Measurements from ENCODE around the gene STX17. TPM values are rescaled to one million over a fixed set of nuclear protein-coding genes. Genes with fewer than 3 reads are reported as not detected.

The STX17 gene
- total RNA-seq, 4 donors from 2014 or later = 24.3 to 43.1 (median 33.7) TPM

DNA sequence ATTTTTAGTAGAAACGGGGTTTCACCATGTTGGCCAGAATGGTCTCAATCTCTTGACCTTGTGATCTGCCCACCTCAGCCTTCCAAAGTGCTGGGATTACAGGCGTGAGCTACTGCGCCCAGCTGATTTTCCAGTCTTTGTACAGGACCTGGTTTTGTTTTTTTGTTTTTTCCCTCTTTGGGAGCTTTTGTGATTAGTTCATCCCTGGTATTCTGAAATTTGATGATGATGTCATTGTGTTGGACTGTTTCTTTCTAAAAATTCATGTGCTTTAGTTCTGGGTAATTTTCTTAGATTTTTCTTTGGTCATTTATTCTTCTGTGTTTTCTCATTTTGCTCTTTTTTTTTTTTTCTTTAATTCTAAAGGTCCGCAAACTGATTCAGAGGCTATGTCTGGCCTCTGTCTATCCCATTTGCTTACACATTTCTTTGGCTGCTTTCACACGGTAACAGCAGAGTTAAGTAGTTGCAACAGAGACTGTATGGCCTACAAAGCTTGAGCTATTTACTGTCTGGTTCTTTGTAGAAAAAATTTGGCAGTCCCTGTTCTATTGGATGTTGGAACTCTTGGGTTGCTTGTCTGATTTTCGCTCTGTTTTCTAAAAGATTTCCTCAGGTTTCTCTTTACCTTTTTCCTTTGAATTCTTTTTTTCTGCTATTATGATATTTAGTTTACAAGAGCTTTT lies 24.8 kb downstream of the STX17 start:
- no peaks in the 10 kb centered on the region for H3K27me3 ChIP-seq
- no peak overlapping the region for H3K4me3 ChIP-seq
- H3K36me3 ChIP-seq = peaks cover 0 to 36% (median 0%) of the 10 kb centered on the region in 3 donors
- H3K4me1 ChIP-seq = no peaks in the 10 kb centered on the region
- H3K27ac ChIP-seq = no peak overlapping the region
- TF ChIP-seq, protein P1, sequence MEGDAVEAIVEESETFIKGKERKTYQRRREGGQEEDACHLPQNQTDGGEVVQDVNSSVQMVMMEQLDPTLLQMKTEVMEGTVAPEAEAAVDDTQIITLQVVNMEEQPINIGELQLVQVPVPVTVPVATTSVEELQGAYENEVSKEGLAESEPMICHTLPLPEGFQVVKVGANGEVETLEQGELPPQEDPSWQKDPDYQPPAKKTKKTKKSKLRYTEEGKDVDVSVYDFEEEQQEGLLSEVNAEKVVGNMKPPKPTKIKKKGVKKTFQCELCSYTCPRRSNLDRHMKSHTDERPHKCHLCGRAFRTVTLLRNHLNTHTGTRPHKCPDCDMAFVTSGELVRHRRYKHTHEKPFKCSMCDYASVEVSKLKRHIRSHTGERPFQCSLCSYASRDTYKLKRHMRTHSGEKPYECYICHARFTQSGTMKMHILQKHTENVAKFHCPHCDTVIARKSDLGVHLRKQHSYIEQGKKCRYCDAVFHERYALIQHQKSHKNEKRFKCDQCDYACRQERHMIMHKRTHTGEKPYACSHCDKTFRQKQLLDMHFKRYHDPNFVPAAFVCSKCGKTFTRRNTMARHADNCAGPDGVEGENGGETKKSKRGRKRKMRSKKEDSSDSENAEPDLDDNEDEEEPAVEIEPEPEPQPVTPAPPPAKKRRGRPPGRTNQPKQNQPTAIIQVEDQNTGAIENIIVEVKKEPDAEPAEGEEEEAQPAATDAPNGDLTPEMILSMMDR (IDR thresholded peaks at IDR 0.05) = no peak
- TF ChIP-seq POLR2A (IDR thresholded peaks at IDR 0.05) = no peak
- TF ChIP-seq EP300 (IDR thresholded peaks at IDR 0.05) = no peak
- peaks cover 0 to 8% (median 2%) of the 10 kb centered on the region in 4 donors for H3K9me3 ChIP-seq
- WGBS, 2 donors = 92 to 93% methylated on average over 6 of the region's 6 CpGs
- no peak for DNase-seq (ENCODE audit: low spot score in 2 of 2)

DNA sequence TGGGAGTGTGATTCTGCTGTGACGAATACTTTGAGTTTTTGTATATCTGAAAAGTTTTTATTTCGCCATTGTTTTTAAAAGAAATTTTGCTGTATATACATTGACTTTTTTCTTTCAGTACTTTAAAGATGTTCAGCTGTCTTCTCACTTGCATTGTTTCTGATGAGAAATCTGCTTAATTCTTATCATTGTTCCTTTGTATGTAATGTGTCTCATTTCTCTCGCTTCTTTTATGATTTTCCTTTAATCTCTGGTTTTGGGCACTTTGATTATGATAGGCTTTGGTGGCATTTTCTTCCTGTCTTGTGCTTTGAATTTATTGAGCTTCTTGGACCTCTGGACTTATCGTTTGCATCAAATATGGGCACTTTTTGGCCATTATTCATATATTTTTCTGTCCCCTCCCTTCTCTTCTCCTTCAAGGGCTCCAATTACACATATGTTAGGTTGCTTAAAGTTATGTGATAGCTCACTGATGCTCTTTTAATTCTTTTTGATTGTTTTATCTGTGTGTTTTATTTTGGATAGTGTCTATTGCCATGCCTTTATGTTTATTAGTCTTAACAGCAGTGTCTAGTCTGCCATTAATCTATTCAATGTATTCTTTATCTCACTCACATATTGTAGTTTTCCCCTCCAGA lies 30.6 kb downstream of the STX17 start:
- Histone ChIP-seq H3K27me3 (no peaks in the 10 kb centered on the region), H3K4me3 (no peak overlapping the region), H3K4me1 (no peaks in the 10 kb centered on the region), H3K27ac (no peak overlapping the region), H3K36me3 (peaks cover 0 to 25% (median 0%) of the 10 kb centered on the region in 3 donors), H3K9me3 (peaks cover 0 to 15% (median 0%) of the 10 kb centered on the region in 4 donors)
- WGBS, 2 donors = 97% methylated on average over 4 of the region's 4 CpGs
- DNase-seq (ENCODE audit: low spot score in 2 of 2) = no peak
- TF ChIP-seq, protein P1 (IDR thresholded peaks at IDR 0.05) = no peak

DNA sequence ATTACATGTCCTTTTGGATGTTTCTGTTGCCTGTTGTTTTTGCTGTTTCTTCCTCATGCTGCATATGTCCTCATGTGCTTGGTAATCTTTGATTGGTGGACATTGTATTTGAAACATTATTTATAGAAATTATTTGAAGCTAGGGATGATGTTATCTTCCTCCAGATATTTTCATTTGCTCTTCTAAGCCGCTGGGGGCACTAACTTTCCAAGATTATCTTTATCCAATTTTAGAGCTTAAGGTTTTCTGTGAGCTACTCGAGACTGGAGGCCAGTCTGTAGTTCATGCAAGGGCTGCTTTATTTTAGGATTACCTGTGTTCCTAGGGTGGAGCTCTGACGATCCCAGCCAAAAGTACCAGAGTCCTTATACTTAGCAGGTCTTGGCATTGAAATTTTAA lies 40.9 kb downstream of the STX17 start:
- Histone ChIP-seq H3K27ac (no peak overlapping the region), H3K27me3 (no peaks in the 10 kb centered on the region), H3K4me1 (no peaks in the 10 kb centered on the region), H3K36me3 (peaks cover 0 to 29% (median 0%) of the 10 kb centered on the region in 3 donors), H3K9me3 (peaks cover 0 to 5% (median 0%) of the 10 kb centered on the region in 4 donors), H3K4me3 (no peak overlapping the region)
- WGBS, 2 donors = 54 to 70% methylated on average over 3 of the region's 3 CpGs
- no peak for DNase-seq (ENCODE audit: low spot score in 2 of 2)
- TF ChIP-seq EP300 (IDR thresholded peaks at IDR 0.05) = no peak
- no peak for TF ChIP-seq POLR2A (IDR thresholded peaks at IDR 0.05)
- TF ChIP-seq, protein P1 (IDR thresholded peaks at IDR 0.05) = no peak

DNA sequence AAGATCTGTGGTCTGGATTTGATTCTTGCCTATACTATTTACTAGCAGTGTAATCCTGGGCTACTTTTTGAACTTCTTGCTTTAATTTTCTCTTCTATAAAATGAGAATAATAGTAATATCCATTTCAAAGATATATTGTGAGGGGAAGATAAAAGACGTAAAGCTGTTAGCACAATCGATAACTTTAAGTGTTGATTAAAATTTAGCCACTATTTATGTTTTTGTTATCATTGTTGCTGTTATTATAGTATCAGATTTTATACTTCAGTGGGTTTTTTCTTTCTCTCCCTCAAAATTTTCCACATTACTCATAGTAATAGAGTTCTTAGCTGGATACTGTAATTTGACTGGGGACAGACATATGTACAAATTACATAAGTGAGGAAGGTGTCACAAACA lies 42.0 kb downstream of the STX17 start:
- TF ChIP-seq EP300 (IDR thresholded peaks at IDR 0.05) (no peak), POLR2A (IDR thresholded peaks at IDR 0.05) (no peak)
- TF ChIP-seq, protein P1 (IDR thresholded peaks at IDR 0.05) = no peak
- 98 to 99% methylated on average over 2 of the region's 2 CpGs for WGBS, 2 donors
- Histone ChIP-seq H3K4me3 (no peak overlapping the region), H3K4me1 (no peaks in the 10 kb centered on the region), H3K27me3 (no peaks in the 10 kb centered on the region), H3K36me3 (peaks cover 0 to 25% (median 0%) of the 10 kb centered on the region in 3 donors), H3K9me3 (no peaks in the 10 kb centered on the region), H3K27ac (no peak overlapping the region)
- no peak for DNase-seq (ENCODE audit: low spot score in 2 of 2)

DNA sequence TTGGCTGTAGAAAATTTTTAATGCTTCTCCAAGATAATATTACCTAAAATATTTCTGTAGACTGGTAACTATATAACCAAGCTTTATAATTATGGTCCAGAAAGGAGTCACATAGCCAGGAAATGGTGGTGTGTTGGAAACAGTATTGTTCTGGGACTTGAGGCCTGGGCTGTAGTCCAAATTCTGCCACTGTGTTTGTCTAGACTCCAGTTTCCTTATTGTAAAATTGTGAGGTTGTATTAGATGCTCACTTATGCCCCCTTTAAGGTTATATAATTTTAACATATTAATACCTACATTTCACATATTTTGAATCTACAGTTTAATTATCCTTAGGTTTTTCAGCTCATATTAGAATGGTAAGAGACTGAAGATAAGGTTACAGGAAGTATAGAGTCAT lies 42.4 kb downstream of the STX17 start:
- Histone ChIP-seq H3K27ac (no peak overlapping the region), H3K4me3 (no peak overlapping the region), H3K9me3 (no peaks in the 10 kb centered on the region), H3K4me1 (no peaks in the 10 kb centered on the region), H3K27me3 (no peaks in the 10 kb centered on the region), H3K36me3 (peaks cover 0 to 24% (median 0%) of the 10 kb centered on the region in 3 donors)
- TF ChIP-seq POLR2A (IDR thresholded peaks at IDR 0.05) = no peak
- TF ChIP-seq EP300 (IDR thresholded peaks at IDR 0.05) = no peak
- TF ChIP-seq, protein P1 (IDR thresholded peaks at IDR 0.05) = no peak
- DNase-seq (ENCODE audit: low spot score in 2 of 2) = no peak

Data from tibial nerve (tissue), 4 donors.